PFSK-1 (cell line): ENCODE data around the gene CELSR1.

ENCODE experiments used
- FOXP2 ChIP-seq: optimal IDR thresholded peaks from 2 replicates; pipeline ENCODE3; 2011; ENCODE audit warnings: borderline replicate concordance, control low read depth, inconsistent platforms; ENCODE audit not compliant: insufficient read depth; ENCODE audit errors: extremely low read length, extremely low read depth
- POLR2AphosphoS5 ChIP-seq: IDR thresholded peaks from 2 replicates; pipeline ENCODE4 v1.6.1; 2012; ENCODE audit warnings: low read depth, mild to moderate bottlenecking, control low read depth, low read length, moderate library complexity
- SIN3A ChIP-seq: IDR thresholded peaks from 2 replicates; pipeline ENCODE4 v1.6.1; 2012; ENCODE audit warnings: mild to moderate bottlenecking, low read length, moderate library complexity, borderline replicate concordance; ENCODE audit not compliant: insufficient read depth
- TAF1 ChIP-seq: IDR thresholded peaks from 2 replicates; pipeline ENCODE4 v1.6.1; 2012; ENCODE audit warnings: low read length, control low read depth, borderline replicate concordance; ENCODE audit not compliant: insufficient read depth
- TF ChIP-seq, protein P1 (sequence below), 2 experiments: IDR thresholded peaks; 2 replicates each; pipeline versions ENCODE4 v1.6.1 to v1.8.0; 2011 to 2012; ENCODE audit warnings: low read depth in 2 of 2, low read length in 2 of 2, control low read depth in 1 of 2, inconsistent platforms in 1 of 2, mild to moderate bottlenecking in 1 of 2, moderate library complexity in 1 of 2; ENCODE audit not compliant: insufficient read depth in 1 of 2

Gene CELSR1

DNA sequence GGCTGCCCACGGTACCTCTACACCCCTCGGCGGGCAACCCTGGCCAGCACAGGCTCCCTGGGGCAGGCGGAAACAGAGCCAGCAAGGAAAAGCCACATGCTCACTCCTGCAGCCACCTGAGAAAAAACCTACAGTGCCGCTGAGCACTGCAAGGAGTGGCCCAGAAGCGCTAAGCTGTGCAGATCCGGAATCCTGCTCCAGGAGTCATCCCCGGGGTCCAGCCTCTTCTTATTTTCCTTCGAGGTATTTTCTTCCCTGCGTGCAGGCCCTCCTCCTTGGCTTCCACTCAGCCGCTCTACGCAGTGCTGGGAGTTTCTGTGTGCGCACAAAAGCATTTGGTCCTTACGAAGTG is 120.9 kb downstream of the CELSR1 start:
- TF ChIP-seq POLR2AphosphoS5, result no peak
- TF ChIP-seq TAF1, result no peak
- TF ChIP-seq, protein P1, sequence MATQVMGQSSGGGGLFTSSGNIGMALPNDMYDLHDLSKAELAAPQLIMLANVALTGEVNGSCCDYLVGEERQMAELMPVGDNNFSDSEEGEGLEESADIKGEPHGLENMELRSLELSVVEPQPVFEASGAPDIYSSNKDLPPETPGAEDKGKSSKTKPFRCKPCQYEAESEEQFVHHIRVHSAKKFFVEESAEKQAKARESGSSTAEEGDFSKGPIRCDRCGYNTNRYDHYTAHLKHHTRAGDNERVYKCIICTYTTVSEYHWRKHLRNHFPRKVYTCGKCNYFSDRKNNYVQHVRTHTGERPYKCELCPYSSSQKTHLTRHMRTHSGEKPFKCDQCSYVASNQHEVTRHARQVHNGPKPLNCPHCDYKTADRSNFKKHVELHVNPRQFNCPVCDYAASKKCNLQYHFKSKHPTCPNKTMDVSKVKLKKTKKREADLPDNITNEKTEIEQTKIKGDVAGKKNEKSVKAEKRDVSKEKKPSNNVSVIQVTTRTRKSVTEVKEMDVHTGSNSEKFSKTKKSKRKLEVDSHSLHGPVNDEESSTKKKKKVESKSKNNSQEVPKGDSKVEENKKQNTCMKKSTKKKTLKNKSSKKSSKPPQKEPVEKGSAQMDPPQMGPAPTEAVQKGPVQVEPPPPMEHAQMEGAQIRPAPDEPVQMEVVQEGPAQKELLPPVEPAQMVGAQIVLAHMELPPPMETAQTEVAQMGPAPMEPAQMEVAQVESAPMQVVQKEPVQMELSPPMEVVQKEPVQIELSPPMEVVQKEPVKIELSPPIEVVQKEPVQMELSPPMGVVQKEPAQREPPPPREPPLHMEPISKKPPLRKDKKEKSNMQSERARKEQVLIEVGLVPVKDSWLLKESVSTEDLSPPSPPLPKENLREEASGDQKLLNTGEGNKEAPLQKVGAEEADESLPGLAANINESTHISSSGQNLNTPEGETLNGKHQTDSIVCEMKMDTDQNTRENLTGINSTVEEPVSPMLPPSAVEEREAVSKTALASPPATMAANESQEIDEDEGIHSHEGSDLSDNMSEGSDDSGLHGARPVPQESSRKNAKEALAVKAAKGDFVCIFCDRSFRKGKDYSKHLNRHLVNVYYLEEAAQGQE (IDR thresholded peaks at IDR 0.05; ENCODE audit: insufficient read depth in 1 of 2, low read depth in 2 of 2, low read length in 2 of 2), result no peak
- no peak for TF ChIP-seq SIN3A
- TF ChIP-seq FOXP2, result no peak

DNA sequence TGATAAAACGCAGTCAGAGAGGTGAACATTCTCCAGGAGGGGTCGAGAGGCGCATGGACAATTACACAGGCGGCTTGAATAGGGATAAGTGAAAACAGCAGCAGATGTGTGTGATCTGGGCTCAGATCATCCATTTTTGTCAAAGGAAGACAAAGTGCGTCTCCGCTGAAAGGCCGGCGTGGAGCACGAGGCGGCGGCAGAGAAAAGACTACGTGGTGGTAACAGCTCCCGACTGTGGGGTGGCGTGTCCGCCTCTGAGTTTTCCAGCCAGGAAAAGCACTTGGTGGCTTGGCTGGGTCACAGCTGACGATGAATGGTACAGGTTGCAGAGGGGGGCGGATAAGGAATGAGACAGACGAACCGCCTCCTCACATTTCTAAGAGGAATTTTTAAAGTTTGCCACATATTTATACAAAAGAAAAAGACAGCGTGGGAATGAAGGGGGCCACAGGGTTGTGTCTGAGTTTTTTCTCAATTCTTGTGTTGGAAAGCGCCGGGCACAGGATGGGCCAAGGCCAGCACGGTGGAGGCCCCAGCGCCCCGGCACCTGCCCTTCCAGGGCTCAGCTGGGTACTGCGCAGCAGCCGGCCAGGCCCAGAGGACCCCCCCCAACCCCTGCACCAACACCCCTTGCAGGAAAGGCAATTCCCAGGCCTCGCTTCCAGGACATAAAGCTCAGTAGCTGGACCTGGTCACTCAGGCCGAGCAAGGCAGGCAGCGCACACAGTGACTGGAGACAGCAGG is 121.5 kb downstream of the CELSR1 start:
- TF ChIP-seq TAF1 (no peak), POLR2AphosphoS5 (no peak), SIN3A (no peak), FOXP2 (no peak)
- TF ChIP-seq, protein P1 (IDR thresholded peaks at IDR 0.05; ENCODE audit: insufficient read depth in 1 of 2, low read depth in 2 of 2, low read length in 2 of 2), result no peak

DNA sequence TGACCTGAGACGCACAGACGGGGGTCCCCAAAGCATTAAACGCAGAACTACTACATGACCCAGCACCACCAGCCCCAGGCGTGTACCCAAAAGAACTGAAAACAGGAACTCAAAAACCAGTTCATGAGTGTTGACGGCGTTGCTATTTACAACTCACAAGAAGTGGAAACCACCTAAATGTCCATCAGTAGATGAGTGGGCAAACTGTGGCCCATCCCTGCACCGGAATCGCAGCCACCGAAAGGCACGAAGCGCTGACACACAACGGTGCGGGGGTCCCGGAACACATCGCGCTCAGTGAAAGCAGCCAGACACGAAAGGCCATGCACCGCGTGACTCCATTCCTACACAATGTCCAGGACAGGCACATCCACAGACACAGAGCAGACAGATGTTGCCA is 122.7 kb downstream of the CELSR1 start:
- TF ChIP-seq, protein P1 (IDR thresholded peaks at IDR 0.05; ENCODE audit: insufficient read depth in 1 of 2, low read depth in 2 of 2, low read length in 2 of 2), result no peak
- TF ChIP-seq TAF1, result no peak
- TF ChIP-seq FOXP2, result no peak
- TF ChIP-seq SIN3A, result no peak
- no peak for TF ChIP-seq POLR2AphosphoS5

DNA sequence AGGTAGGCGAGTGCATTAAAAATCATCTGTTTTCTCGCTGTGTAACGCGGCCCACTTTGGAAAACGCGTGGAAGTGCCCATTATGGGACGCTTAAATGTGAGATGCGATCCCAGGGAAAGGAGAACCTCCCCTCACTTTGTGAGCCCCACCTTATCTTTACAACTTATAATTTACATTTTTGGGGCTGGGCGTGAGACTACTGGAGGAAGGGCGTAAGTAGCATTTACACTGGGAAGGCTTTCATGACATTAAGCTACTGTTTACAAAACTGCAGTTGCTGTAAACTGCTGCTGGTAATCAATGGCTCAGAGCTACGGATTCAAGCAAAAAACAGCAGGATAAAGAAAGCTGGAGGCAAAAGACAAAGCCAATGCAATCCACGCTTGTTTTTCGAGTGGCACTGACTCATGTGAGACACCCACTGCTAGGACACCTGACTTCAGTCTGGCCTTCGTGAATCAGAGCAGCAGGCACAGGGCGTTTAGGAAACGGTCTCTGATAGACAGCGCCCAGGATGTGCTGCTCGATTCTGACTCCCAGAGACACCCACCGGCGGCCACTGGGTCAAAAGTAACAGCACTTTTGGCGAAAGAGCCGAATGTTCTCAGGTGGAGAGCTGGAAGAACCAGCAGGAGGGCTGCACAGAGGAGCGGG is 123.6 kb downstream of the CELSR1 start:
- no peak for TF ChIP-seq TAF1
- no peak for TF ChIP-seq FOXP2

DNA sequence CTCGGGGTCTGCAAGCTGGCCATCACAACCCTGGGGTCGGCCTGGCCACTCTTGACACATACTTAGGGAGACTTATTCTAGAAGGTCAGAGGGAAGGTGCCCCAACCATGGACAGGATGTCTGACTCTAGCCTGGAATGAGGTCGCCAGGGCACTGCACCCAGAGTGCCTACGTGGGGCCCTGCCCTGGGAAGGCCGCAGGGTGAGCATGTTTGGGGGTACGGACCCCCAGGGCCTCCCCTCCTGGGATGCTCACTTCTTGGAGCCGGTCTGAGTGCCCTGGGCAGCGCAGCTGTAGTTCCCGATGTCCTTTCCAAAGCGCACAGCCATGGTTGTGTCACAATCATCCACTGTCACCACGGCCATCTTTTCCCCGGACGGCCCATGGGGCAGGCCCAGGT is 126.1 kb downstream of the CELSR1 start:
- TF ChIP-seq, protein P1 (IDR thresholded peaks at IDR 0.05; ENCODE audit: insufficient read depth in 1 of 2, low read depth in 2 of 2, low read length in 2 of 2), result no peak
- TF ChIP-seq SIN3A (no peak), FOXP2 (no peak), TAF1 (no peak), POLR2AphosphoS5 (no peak)
